Smooth muscle cell (in vitro differentiated cells): ENCODE data around the gene ATG13. TPM values are rescaled to one million over a fixed set of nuclear protein-coding genes. Genes with fewer than 3 reads are reported as not detected.

ENCODE experiments used
- DNase-seq: peaks from one replicate; lab custom pipeline; 2025; ENCODE audit not compliant: unreplicated experiment; lab: John Stamatoyannopoulos, UW
- H2AFZ ChIP-seq: fragments of 200-600 bp; sonication (generic); 2 replicates; pipeline ENCODE4 v1.6.0; 2016; ENCODE audit warnings: antibody characterized with exemption, low read depth, mild to moderate bottlenecking
- H3F3A ChIP-seq: fragments of 200-600 bp; sonication (generic); 2 replicates; pipeline ENCODE4 v1.6.0; 2017; ENCODE audit warnings: antibody characterized with exemption, low read depth
- H3K27ac ChIP-seq: fragments of 200-600 bp; sonication (generic); 2 replicates; pipeline ENCODE4 v1.5.1; 2016; ENCODE audit warnings: low read depth, mild to moderate bottlenecking
- H3K27me3 ChIP-seq: fragments of 200-600 bp; sonication (generic); 2 replicates; pipeline ENCODE4 v1.6.1; 2016; ENCODE audit warnings: low read depth, mild to moderate bottlenecking
- H3K36me3 ChIP-seq: fragments of 200-600 bp; sonication (generic); 2 replicates; pipeline ENCODE4 v1.5.1; 2016; ENCODE audit warnings: low read depth
- H3K4me1 ChIP-seq: fragments of 200-600 bp; sonication (generic); 2 replicates; pipeline ENCODE4 v1.5.1; 2016; ENCODE audit warnings: low read depth
- H3K4me2 ChIP-seq: fragments of 200-600 bp; sonication (generic); 2 replicates; pipeline ENCODE4 v1.6.0; 2016; ENCODE audit warnings: mild to moderate bottlenecking
- H3K4me3 ChIP-seq: fragments of 200-600 bp; sonication (generic); 2 replicates; pipeline ENCODE4 v1.5.1; 2016; ENCODE audit warnings: mild to moderate bottlenecking
- H3K79me2 ChIP-seq: fragments of 200-600 bp; sonication (generic); 2 replicates; pipeline ENCODE4 v1.6.0; 2016; ENCODE audit warnings: low read depth, mild to moderate bottlenecking
- H3K9ac ChIP-seq: fragments of 200-600 bp; sonication (generic); 2 replicates; pipeline ENCODE4 v1.6.0; 2016; ENCODE audit warnings: low read depth
- H3K9me3 ChIP-seq: fragments of 200-600 bp; sonication (generic); replicated peaks from 2 replicates; pipeline ENCODE4 v1.5.1; 2016; ENCODE audit warnings: low read depth
- H4K20me1 ChIP-seq: fragments of 200-600 bp; sonication (generic); 2 replicates; pipeline ENCODE4 v1.6.0; 2016; ENCODE audit warnings: low read depth
- CTCF ChIP-seq: fragments of 200-600 bp; sonication (generic); IDR thresholded peaks from 2 replicates; pipeline ENCODE4 v1.5.1; 2017; ENCODE audit warnings: borderline replicate concordance, mild to moderate bottlenecking, antibody characterized with exemption; ENCODE audit not compliant: insufficient read depth, poor library complexity, severe bottlenecking
- WGBS: methylation state at CpG from one replicate; pipeline ENCODE4 v1.1.7; 2016; ENCODE audit warnings: low lambda C conversion rate; 5-methylcytosine and 5-hydroxymethylcytosine counted together
- polyA plus RNA-seq: library from polyadenylated mRNA; unstranded; fragments of >200 nt; fragmentation: Nextera tagmentation; extraction: Ambion mirVana; gene quantifications from 2 replicates; pipeline ENCODE4 v1.2.1, GENCODE V29; 2016
- total RNA-seq: library from RNA; depleted of rRNA; stranded (reverse); fragments of >200 nt; gene quantifications from 2 replicates; pipeline ENCODE4 v1.2.3, GENCODE V29; 2014

Gene ATG13
- total and polyA plus RNA-seq, 2 experiments from 2014 or later: 66.3 to 96.5 TPM

DNA sequence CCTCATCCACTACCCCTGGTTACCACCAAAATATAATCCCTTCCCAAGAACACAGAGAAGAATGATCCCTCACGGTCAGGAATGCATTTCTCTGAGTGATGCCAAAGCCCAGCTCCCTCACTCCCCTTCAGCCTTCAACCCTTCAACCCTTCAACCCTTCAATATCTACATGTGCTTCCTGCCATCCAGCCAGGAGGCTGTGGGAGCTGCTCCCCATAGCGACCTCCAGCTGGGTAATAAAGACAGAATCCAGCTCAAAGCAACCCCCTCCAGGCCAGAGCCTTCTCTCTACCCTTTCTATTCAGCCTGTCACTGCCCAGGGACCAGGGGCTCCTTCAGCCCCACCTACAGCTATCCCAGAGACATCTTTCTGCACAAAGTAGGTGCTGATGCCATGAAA lies 80.4 kb downstream of the ATG13 start:
- Histone ChIP-seq H3K9ac (no peak overlapping the region), H3K9me3 (no peaks in the 10 kb centered on the region), H3K4me2 (peak overlapping the region; percentile 11), H3K79me2 (peaks cover 41% of the 10 kb centered on the region), H3K4me3 (no peak overlapping the region), H2AFZ (no peak overlapping the region), H3K4me1 (peaks cover 8% of the 10 kb centered on the region), H3K27me3 (no peaks in the 10 kb centered on the region), H3F3A (peaks cover 8% of the 10 kb centered on the region), H3K36me3 (no peaks in the 10 kb centered on the region), H4K20me1 (peaks cover 14% of the 10 kb centered on the region), H3K27ac (peak overlapping the region; percentile 96)
- no peak for TF ChIP-seq CTCF
- no peak for DNase-seq
- 57% methylated on average over 2 of the region's 2 CpGs for WGBS

DNA sequence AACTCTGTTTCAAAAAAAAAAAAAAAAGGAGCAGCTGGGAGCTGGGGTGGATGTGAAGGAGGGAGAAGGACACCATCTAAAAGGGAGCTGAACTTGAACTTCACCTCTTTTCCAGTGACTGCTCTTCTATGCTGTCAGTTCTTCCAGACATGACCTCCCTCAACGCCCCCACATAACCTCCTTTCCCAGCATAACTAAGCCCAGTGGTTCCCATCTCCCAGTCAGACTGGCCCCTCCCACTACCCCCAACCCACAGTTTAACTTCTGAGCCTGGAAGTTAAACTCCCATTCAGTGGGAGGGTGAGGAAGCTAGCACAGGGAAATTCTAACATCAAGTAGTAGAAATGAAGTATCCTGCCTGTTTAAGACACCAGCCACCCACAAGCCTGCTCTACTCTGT lies 81.2 kb downstream of the ATG13 start:
- peak overlapping the region; percentile 96 for H3K27ac ChIP-seq
- no peak overlapping the region for H3K9ac ChIP-seq
- H3K4me3 ChIP-seq: peak overlapping the region; percentile 73
- H3K4me1 ChIP-seq: peaks cover 8% of the 10 kb centered on the region
- DNase-seq: no peak
- no peaks in the 10 kb centered on the region for H3K9me3 ChIP-seq
- peaks cover 8% of the 10 kb centered on the region for H3F3A ChIP-seq
- peaks cover 44% of the 10 kb centered on the region for H3K79me2 ChIP-seq
- H3K36me3 ChIP-seq: peaks cover 6% of the 10 kb centered on the region
- no peak overlapping the region for H2AFZ ChIP-seq
- 67% methylated on average over 1 of the region's 1 CpG for WGBS
- H4K20me1 ChIP-seq: peaks cover 11% of the 10 kb centered on the region
- no peak for TF ChIP-seq CTCF
- H3K27me3 ChIP-seq: no peaks in the 10 kb centered on the region
- H3K4me2 ChIP-seq: peak overlapping the region; percentile 100

GRCh38 chr11:46700241-46701077 lies 83.1 kb downstream of the ATG13 start, which contains the start of the genes ARHGAP1 and ZNF408:
ARHGAP1 (minus strand) TSS chr11:46700619; CDS start chr11:46696107, 4,512 bp downstream.
ZNF408 (plus strand) TSS chr11:46701031; CDS start chr11:46701048, 17 bp downstream.
- Histone ChIP-seq H3K9me3 (no peaks in the 10 kb centered on the region), H3K4me1 (peaks cover 8% of the 10 kb centered on the region), H3F3A (peaks cover 8% of the 10 kb centered on the region), H3K9ac (peak within 1 kb of the TSS; percentile 92), H2AFZ (peak within 1 kb of the TSS; percentile 96), H3K4me2 (peak within 1 kb of the TSS; percentile 100), H3K27me3 (no peaks in the 10 kb centered on the region), H3K4me3 (peak within 1 kb of the TSS; percentile 73), H3K79me2 (peaks cover 44% of the 10 kb centered on the region), H3K27ac (peak within 1 kb of the TSS; percentile 96), H3K36me3 (peaks cover 6% of the 10 kb centered on the region), H4K20me1 (peaks cover 10% of the 10 kb centered on the region)
- TF ChIP-seq CTCF: no peak
- DNase-seq: peak; percentile 89
- 1% methylated on average over 28 of the region's 44 CpGs for WGBS
